ENCODE results near the gene PTOV1.

DNA sequence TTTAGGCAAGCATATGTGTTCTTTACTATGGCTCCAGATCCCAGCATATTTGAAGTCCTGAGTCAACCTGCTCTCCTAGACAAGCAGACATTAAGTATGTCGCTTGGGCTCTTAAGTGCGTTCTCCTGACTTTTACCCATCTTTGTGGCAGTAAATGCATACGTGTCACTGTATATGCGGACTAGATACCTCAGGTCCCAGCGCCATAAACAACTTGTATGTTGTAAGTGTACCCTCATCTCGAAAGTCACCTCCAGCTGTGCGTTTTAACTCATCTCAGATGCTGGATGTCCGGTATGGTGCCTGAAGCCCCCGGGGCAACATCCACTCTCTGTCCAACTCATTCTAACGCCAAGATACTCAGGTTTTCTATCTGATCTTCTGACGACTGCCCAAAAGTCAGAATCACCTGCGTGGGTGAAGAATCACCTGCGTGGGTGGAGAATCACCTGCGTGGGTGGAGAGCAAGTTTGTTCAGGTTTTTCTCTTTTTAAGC lies 1.7 kb downstream of the PTOV1 start:
- TF ChIP-seq GATA3 (IDR thresholded peaks at IDR 0.05; ENCODE audit: low read depth, low read length): no peak
- no peak for TF ChIP-seq GATA2 (IDR thresholded peaks at IDR 0.05; ENCODE audit: low read depth, low read length)

All from SH-SY5Y (cell line).